Measurements from ENCODE around the gene DNAJC5G. TPM values are rescaled to one million over a fixed set of nuclear protein-coding genes. Genes with fewer than 3 reads are reported as not detected.

Gene DNAJC5G
- total and polyA plus RNA-seq, 9 of the 15 experiments (the other 6 are each of a cell fraction or from before 2014, with no cell fraction given) = not detected

- Histone ChIP-seq H3K4me3 (no peak overlapping the region), H2AFZ (ENCODE audit: low read depth, low read length) (no peak overlapping the region), H3K4me2 (ENCODE audit: insufficient read depth, low read length) (no peak overlapping the region), H3K27ac (ENCODE audit: extremely low read depth, low read depth, low read length) (no peak overlapping the region), H3K9me1 (ENCODE audit: control insufficient read depth, insufficient read depth, low read length) (no peaks in the 10 kb centered on the region), H3K4me1 (replicated peaks in 1 of 2; ENCODE audit: control insufficient read depth in 2 of 2, insufficient read depth in 2 of 2, low read length in 2 of 2) (peaks cover 0 to 3% of the 10 kb centered on the region in 2 experiments; a peak in 1 of 5 replicates), H4K20me1 (replicated peaks; ENCODE audit: control insufficient read depth, insufficient read depth, low read length) (no peaks in the 10 kb centered on the region), H3K79me2 (ENCODE audit: control insufficient read depth, insufficient read depth, low read length) (no peaks in the 10 kb centered on the region), H3K27me3 (ENCODE audit: control insufficient read depth in 2 of 2, insufficient read depth in 2 of 2, low read length in 2 of 2) (no peaks in the 10 kb centered on the region), H3K36me3 (ENCODE audit: control insufficient read depth, insufficient read depth, low read length) (peaks cover 98% of the 10 kb centered on the region), H3K9ac (ENCODE audit: insufficient read depth in 1 of 2, low read depth in 2 of 2, low read length in 2 of 2) (no peak overlapping the region), H3K9me3 (replicated peaks; ENCODE audit: control insufficient read depth, insufficient read depth, low read depth, low read length) (no peaks in the 10 kb centered on the region)
- ChIA-PET CTCF (ENCODE audit: low intra/inter-chr PET ratio) (interaction anchor here (0.6 kb wide), 1 partner anchor 133 kb away, joined by 3 read pairs; no protein-coding TSS in a partner anchor), POLR2A (interaction anchor here (0.7 to 1.1 kb wide), 3 partner anchors 20 to 86 kb away, joined by 3 to 5 read pairs (median 3); partner anchors contain the start of genes CAD and MPV17)
- intact Hi-C loops (cut with micrococcal nuclease) (no loop called here), in situ Hi-C loops (cut with MboI) (loop anchor here (5.0 kb wide), 1 partner anchor 51 kb away; no protein-coding TSS in a partner anchor)
- no peak for DNase-seq (ENCODE audit: extremely low read depth in 1 of 4, low spot score in 3 of 4)
- TF ChIP-seq HNRNPLL (IDR thresholded peaks at IDR 0.05; ENCODE audit: low read depth, low read length, poor library complexity, severe bottlenecking) = no peak
- no peak for TF ChIP-seq EGR1 (conservative IDR thresholded peaks at IDR 0.05)
- no peak for TF ChIP-seq CHD1 (IDR thresholded peaks at IDR 0.05; ENCODE audit: low read length)
- no peak for TF ChIP-seq CBX1 (IDR thresholded peaks at IDR 0.05; ENCODE audit: low read depth)
- TF ChIP-seq PHB (CRISPR knock-in tag; IDR thresholded peaks at IDR 0.05) = no peak
- no peak for TF ChIP-seq CREB3 (tag; conservative IDR thresholded peaks at IDR 0.05; ENCODE audit: low read depth)
- TF ChIP-seq SMC3 (conservative IDR thresholded peaks at IDR 0.05; ENCODE audit: insufficient read depth, low read depth, low read length) = no peak
- no peak for TF ChIP-seq ZNF717 (CRISPR knock-in tag; IDR thresholded peaks at IDR 0.05)
- TF ChIP-seq PHF8 (IDR thresholded peaks at IDR 0.05; ENCODE audit: borderline replicate concordance, low read length) = no peak
- no peak for TF ChIP-seq ZBTB8A (IDR thresholded peaks at IDR 0.05; ENCODE audit: partially characterized antibody)
- no peak for TF ChIP-seq ZNF764 (CRISPR knock-in tag; IDR thresholded peaks at IDR 0.05; ENCODE audit: low read depth)
- TF ChIP-seq ZNF217 (CRISPR knock-in tag; IDR thresholded peaks at IDR 0.05) = no peak
- no peak for TF ChIP-seq RFX7 (CRISPR knock-in tag; IDR thresholded peaks at IDR 0.05)
- 88% methylated on average over 3 of the region's 3 CpGs for WGBS (ENCODE audit: insufficient coverage, low coverage, missing lambda C conversion rate)
- no TSS peak for BruUV-seq (replicated peaks)
- FAIRE-seq = no peak
- no peak for ATAC-seq
Observed at GRCh38 chr2:27236626-27237025, 38.6 kb upstream of the DNAJC5G start.

All from K562 (cell line).